Endothelial cell of umbilical vein (primary cell): ENCODE measurements around the gene LIMCH1. TPM values are rescaled to one million over a fixed set of nuclear protein-coding genes. Genes with fewer than 3 reads are reported as not detected.

ENCODE experiments used
- BruUV-seq: library from RNA; stranded (reverse); fragments of 400-500 nt; replicated peaks from 2 replicates; lab custom pipeline; 2021; lab: Mats Ljungman, UMichigan
- CTCF ChIA-PET: fragments of 300-600, 350-600 bp; sonication (Branson Sonifier 250); formaldehyde crosslinking; loops from one replicate; lab custom pipeline; 2021; ENCODE audit warnings: antibody characterized with exemption, inconsistent platforms; lab: Charles Lee
- POLR2A ChIA-PET: fragments of 300-600, 350-600 bp; sonication (Branson Sonifier 250); formaldehyde crosslinking; loops from one replicate; lab custom pipeline; 2021; ENCODE audit warnings: antibody characterized with exemption, inconsistent platforms; lab: Charles Lee
- DNase-seq: peaks from one replicate; pipeline ENCODE4 v3.0.0-alpha.2; 2011; ENCODE audit warnings: low read depth, low spot score
- FAIRE-seq: peaks from 2 replicates; lab custom pipeline; 2011; peaks lifted over from hg19 to GRCh38; lab: Jason Lieb, UNC
- H2AFZ ChIP-seq: 2 replicates; pipeline ENCODE4 v1.6.0; 2012; ENCODE audit warnings: low read depth, low read length, control low read depth, inconsistent platforms
- H3K27ac ChIP-seq: 2 replicates; pipeline ENCODE4 v1.5.1; 2011; ENCODE audit warnings: low read depth, mild to moderate bottlenecking, control low read depth, low read length, moderate library complexity; ENCODE audit not compliant: insufficient read depth
- H3K27me3 ChIP-seq, 2 experiments: 2 replicates each; pipeline versions ENCODE4 v1.6.0 to v1.6.1; 2011; ENCODE audit warnings: low read length in 2 of 2, mixed read lengths in 1 of 2; ENCODE audit not compliant: control insufficient read depth in 2 of 2, insufficient read depth in 2 of 2
- H3K36me3 ChIP-seq, 2 experiments: 2 replicates in 1 of 2; 3 replicates in 1 of 2; pipeline ENCODE4 v1.5.1; 2011; ENCODE audit warnings: low read length in 2 of 2, mild to moderate bottlenecking in 1 of 2, moderate library complexity in 1 of 2; ENCODE audit not compliant: control insufficient read depth in 2 of 2, insufficient read depth in 2 of 2; ENCODE audit errors: extremely low read depth in 1 of 2
- H3K4me1 ChIP-seq: 3 replicates; pipeline ENCODE4 v1.5.1; 2011; ENCODE audit warnings: mild to moderate bottlenecking, low read length; ENCODE audit not compliant: control insufficient read depth, insufficient read depth; ENCODE audit errors: extremely low read depth
- H3K4me2 ChIP-seq: 2 replicates; pipeline ENCODE4 v1.6.1; 2011; ENCODE audit warnings: low read length, control low read depth, mixed read lengths; ENCODE audit not compliant: insufficient read depth
- H3K4me3 ChIP-seq, 3 experiments: fragments of 200-600 bp in 1 of 3; sonication (generic), shearing (Covaris generic) in 1 of 3; replicated peaks in 1 of 3; 2 replicates each; pipeline ENCODE4 v1.5.1; 2011 to 2016; ENCODE audit warnings: control low read depth in 3 of 3, low read length in 3 of 3, mild to moderate bottlenecking in 2 of 3, inconsistent platforms in 1 of 3, low read depth in 1 of 3, moderate library complexity in 1 of 3; ENCODE audit not compliant: insufficient read depth in 1 of 3
- H3K79me2 ChIP-seq: 2 replicates; pipeline ENCODE4 v1.6.0; 2012; ENCODE audit warnings: low read length, inconsistent platforms; ENCODE audit not compliant: control insufficient read depth, insufficient read depth
- H3K9ac ChIP-seq: replicated peaks from 2 replicates; pipeline ENCODE3; 2011; ENCODE audit warnings: low read length, control low read depth; ENCODE audit not compliant: insufficient read depth; ENCODE audit errors: extremely low read depth
- H3K9me1 ChIP-seq: replicated peaks from 3 replicates; pipeline ENCODE4 v1.6.0; 2011; ENCODE audit warnings: mild to moderate bottlenecking, low read length; ENCODE audit not compliant: control insufficient read depth, insufficient read depth; ENCODE audit errors: extremely low read depth
- H3K9me3 ChIP-seq: replicated peaks from 2 replicates; pipeline ENCODE4 v1.5.1; 2012; ENCODE audit warnings: low read length, inconsistent platforms; ENCODE audit not compliant: control insufficient read depth, insufficient read depth
- H4K20me1 ChIP-seq: replicated peaks from 2 replicates; pipeline ENCODE3; 2011; ENCODE audit warnings: mild to moderate bottlenecking, low read length; ENCODE audit not compliant: control insufficient read depth, insufficient read depth; ENCODE audit errors: extremely low read depth
- CTCF ChIP-seq, 2 donors: IDR thresholded peaks; 1 replicate in 1 of 2; 2 replicates in 1 of 2; pipeline ENCODE4 v1.5.1; 2011; ENCODE audit warnings: low read length in 2 of 2, mild to moderate bottlenecking in 2 of 2, moderate library complexity in 2 of 2, control low read depth in 1 of 2, inconsistent platforms in 1 of 2, low read depth in 1 of 2; ENCODE audit not compliant: insufficient read depth in 1 of 2; ENCODE audit errors: extremely low read depth in 1 of 2
- EZH2 ChIP-seq: IDR thresholded peaks from 2 replicates; pipeline ENCODE4 v1.6.1; 2012; ENCODE audit warnings: borderline replicate concordance, low read depth, mild to moderate bottlenecking, moderate library complexity, low read length, inconsistent platforms; ENCODE audit not compliant: severe bottlenecking
- FOS ChIP-seq: IDR thresholded peaks from 2 replicates; pipeline ENCODE4 v1.6.1; 2011; ENCODE audit warnings: mild to moderate bottlenecking, low read length, moderate library complexity, borderline replicate concordance; ENCODE audit not compliant: insufficient read depth
- GATA2 ChIP-seq: IDR thresholded peaks from 2 replicates; pipeline ENCODE4 v1.7.0; 2011; ENCODE audit warnings: low read depth, mild to moderate bottlenecking, moderate library complexity, mixed read lengths, low read length; ENCODE audit not compliant: insufficient read length, insufficient read depth
- JUN ChIP-seq: IDR thresholded peaks from 2 replicates; pipeline ENCODE4 v1.6.1; 2011; ENCODE audit warnings: borderline replicate concordance, low read depth; ENCODE audit not compliant: insufficient read length, insufficient read depth
- MYC ChIP-seq: IDR thresholded peaks from one replicate; pipeline ENCODE4 v1.6.1; 2011; ENCODE audit warnings: mild to moderate bottlenecking, low read depth, low read length
- POLR2A ChIP-seq: IDR thresholded peaks from 2 replicates; pipeline ENCODE4 v1.6.1; 2012; ENCODE audit warnings: low read depth, mild to moderate bottlenecking, control low read depth, low read length
- POLR2AphosphoS5 ChIP-seq: IDR thresholded peaks from 2 replicates; pipeline ENCODE4 v1.6.1; 2012; ENCODE audit warnings: low read depth, mild to moderate bottlenecking, control low read depth, low read length, moderate library complexity; ENCODE audit not compliant: insufficient read depth
- dilution Hi-C: fragments of 300-500 bp; cut with MboI; formaldehyde crosslinking; loops from one replicate; pipeline ENCODE4 v1.15.0; 2019; ENCODE audit warnings: low sequenced_read_pairs; ENCODE audit not compliant: extremely low pct_ligation_motif_present
- intact Hi-C: fragments of 100-400 bp; cut with micrococcal nuclease; formaldehyde crosslinking; loops from one replicate; pipeline ENCODE4 v1.10.0; 2022
- polyA plus RNA-seq, 4 experiments: library from polyadenylated mRNA; depleted of rRNA in 3 of 4; stranded (reverse) in 3 of 4; unstranded in 1 of 4; fragments of >200 nt; gene quantifications; 2 replicates each; pipeline versions ENCODE4 v1.2.1 to v1.2.3, GENCODE V29; 2011 to 2012; ENCODE audit warnings: missing spikeins in 1 of 4
- total RNA-seq: library from RNA; stranded (reverse); gene quantifications from 2 replicates; pipeline ENCODE4 v1.2.3, GENCODE V29; 2021
- TF ChIP-seq, protein P1 (sequence below): IDR thresholded peaks from 2 replicates; pipeline ENCODE4 v1.6.1; 2011; ENCODE audit not compliant: insufficient read depth, insufficient read length

LIMCH1 gene
- total and polyA plus RNA-seq, 2 donors (not counting 3 experiments of a cell fraction or from before 2014, with no cell fraction given), result 14.3 to 32.8 TPM

DNA sequence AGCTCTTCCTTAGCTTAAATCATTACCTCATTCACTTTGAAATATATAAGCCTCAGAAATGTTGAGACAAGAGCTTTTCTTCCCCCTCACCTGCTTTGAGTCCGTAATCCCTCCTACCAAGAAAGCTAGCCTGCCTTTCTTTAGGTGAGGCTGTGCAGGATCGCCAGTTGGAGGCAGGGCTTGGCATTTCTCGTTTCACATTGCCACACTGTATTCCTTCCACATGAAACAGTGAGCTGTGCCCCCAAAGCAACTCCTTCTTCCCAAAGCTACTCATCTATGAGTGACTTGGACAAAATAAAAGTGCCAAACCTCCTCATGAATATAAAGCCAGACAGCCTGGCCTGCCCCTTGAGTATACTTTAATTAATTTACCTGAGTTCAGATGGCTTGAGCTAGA is 86.8 kb downstream of the LIMCH1 start:
- dilution Hi-C loops (no loop called here), intact Hi-C loops (no loop called here)
- ChIA-PET POLR2A (no interaction called here), CTCF (interaction anchor here (0.8 to 2.0 kb wide), 5 partner anchors 8 to 131 kb away, joined by 3 to 13 read pairs (median 4); no protein-coding TSS in a partner anchor)
- Histone ChIP-seq H3K9ac (no peak overlapping the region), H3K27ac (no peak overlapping the region), H3K36me3 (peaks cover 0 to 2% of the 10 kb centered on the region in 2 experiments), H3K4me1 (no peaks in the 10 kb centered on the region), H4K20me1 (no peaks in the 10 kb centered on the region), H3K4me2 (no peak overlapping the region), H2AFZ (no peak overlapping the region), H3K4me3 (no peak overlapping the region), H3K79me2 (no peaks in the 10 kb centered on the region), H3K27me3 (peaks cover 15 to 31% of the 10 kb centered on the region in 2 experiments), H3K9me1 (no peaks in the 10 kb centered on the region), H3K9me3 (no peaks in the 10 kb centered on the region)
- DNase-seq, result no peak
- no peak for FAIRE-seq
- TF ChIP-seq FOS (no peak), EZH2 (no peak), GATA2 (no peak), CTCF (IDR thresholded peaks at IDR 0.05; ENCODE audit: extremely low read depth in 1 of 2, insufficient read depth in 1 of 2, low read depth in 1 of 2, low read length in 2 of 2) (no peak), MYC (no peak), POLR2A (no peak), JUN (no peak), POLR2AphosphoS5 (no peak)
- TF ChIP-seq, protein P1, sequence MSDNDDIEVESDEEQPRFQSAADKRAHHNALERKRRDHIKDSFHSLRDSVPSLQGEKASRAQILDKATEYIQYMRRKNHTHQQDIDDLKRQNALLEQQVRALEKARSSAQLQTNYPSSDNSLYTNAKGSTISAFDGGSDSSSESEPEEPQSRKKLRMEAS, result no peak
- no TSS peak for BruUV-seq
